HG03095 (cell line): ENCODE measurements around the gene ENDOV.

Experiments
- ATAC-seq: cut with Tn5 transposase; IDR thresholded peaks from one replicate; pipeline ENCODE4 v1.9.1; 2021; ENCODE audit warnings: moderate library complexity; ENCODE audit not compliant: unreplicated experiment

ENDOV gene

DNA sequence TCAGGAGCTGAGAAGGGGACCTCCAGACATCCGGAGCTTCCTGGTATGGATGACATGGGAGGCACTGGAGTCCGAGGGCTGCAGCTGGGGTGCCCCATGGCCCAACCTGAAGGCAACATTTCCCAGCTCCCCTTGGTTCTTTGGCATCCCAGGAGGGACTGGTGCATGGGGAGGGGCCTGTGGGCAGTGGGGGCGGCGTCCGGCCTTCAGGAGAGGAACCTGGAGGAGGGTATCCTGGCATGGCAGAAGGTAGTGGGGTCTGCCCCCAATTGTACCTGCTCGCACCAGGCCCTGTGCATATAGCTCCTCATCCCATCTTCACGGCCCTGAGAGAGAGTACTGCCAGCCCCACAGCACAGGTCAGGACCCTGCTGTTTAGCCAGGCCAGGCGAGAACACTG is 49.5 kb downstream of the ENDOV start:
- no peak for ATAC-seq

DNA sequence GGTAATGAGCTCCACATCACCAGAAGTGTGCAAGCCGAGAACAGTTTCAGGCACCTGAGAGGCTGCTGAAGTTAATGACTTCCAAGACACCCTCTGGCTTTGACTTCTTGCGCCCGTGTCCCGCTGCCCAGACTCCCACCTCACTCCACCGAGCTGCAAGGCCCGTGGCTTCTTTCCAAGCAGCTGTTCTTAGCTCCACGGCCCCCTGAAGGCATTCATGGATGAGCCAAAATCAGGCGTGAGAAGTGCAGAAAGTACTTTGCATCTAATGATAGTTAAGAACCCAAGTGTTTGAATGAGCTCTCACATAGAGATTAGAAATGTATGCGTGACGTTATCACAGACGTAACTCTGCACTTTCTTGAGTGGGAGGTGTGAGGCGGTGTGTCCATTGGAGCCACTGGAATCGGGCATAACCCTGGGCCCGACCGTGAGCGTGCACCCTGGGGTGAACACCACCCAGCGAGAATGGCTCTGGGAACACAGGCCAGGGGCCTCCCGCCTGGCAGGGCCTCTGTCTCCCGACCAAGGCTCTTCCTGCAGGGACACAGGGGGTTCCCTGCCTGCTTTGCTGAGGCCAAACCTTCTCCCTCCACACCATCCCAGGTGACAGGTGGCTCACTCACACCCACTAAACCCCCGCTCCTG is 50.5 kb downstream of the ENDOV start:
- no peak for ATAC-seq

DNA sequence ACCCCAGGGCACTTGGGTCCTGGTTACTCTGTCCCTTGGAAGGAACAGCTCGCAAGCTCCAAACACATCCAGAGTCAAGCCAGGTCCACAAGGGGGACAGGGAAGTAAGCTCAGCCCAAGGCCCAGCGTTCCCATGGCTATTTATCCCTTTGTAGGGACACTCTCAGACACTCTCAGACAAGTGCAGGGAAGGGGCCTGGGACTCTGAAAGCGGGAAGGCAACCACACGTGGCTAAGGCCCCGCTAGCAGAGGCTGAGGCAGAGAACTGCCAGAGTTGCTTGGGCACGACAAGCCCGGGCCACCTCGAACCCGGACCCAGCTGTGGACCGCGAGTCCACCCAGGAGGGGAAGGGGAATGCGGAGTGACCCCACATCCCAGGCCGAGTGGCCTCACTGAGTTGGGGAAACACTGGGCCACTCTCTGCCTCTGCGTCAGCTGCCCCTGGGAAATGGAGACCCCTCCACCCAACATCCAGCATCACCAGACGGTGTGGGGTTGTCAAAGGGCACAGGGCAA is 51.3 kb downstream of the ENDOV start:
- no peak for ATAC-seq

DNA sequence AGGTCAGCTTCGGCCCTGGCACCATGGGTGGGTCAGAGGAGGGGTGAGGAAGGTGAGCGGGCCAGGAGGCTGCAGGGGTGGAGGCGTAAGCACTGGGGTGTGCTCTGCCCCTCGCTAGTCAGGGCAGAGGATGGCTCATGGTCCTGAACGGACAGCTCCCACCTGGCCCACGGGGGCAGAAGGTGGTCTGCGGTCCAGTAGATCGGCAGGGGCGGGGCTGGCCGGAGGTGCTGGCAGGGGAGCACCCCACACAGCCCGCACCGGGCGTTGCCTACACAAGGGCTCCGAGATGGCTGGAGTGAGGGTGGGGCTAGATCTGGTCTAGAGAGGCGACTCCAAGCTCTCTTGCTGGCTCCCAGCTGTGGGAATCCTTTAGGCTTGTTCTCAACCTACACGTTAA is 53.3 kb downstream of the ENDOV start:
- no peak for ATAC-seq

DNA sequence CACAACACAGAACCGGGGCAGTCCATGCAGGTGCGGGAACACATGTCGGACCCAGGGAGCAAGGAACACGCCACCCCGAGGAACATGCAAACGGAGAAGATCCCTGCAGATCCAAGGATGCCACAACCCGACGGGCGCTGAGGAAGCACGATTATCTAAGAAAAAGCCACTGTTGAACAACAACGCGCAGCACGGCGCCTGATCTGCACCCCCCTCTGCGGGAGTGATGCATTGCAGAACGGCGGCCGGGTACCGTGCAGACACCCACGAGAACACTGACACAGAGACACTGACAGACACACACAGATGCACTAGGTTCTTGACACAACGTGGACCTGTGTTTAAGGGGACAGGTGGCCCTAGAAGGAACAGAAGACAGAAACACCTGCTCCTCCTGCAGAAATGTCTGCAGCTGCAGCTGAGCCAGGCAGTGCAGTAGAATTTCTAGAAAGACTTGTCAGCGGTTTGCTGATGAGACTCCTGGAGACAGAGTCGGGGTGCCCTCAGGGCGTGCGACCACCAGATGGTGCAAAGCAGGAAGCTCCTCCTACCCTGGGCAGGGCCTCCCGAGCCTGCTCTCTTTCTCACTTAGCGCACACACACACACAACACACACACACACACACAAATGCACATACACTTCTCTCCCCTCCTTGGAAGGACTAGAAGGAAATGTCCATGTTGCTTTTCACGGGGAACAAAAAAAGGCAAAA is 54.0 kb downstream of the ENDOV start:
- ATAC-seq = no peak

DNA sequence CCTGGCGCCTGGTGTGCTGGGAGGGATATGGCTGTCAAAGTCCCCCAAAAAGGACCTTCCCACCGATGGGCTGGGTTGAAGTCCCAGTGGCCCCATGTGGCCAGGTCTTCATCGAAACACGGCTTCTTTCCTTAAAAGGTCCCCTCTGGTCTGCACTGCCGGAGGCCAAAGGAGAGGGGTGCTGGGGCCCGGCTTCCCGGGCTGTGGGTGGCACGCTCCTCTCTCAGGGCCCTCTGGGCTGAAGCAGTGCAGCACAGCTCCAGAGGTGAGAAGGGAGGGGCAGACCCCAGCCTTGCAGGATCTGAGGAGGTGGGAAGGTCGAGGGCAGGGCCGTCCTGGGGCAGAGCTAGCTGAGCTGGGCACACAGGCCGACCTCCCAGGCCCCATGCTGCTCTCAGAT is 54.7 kb downstream of the ENDOV start:
- no peak for ATAC-seq

DNA sequence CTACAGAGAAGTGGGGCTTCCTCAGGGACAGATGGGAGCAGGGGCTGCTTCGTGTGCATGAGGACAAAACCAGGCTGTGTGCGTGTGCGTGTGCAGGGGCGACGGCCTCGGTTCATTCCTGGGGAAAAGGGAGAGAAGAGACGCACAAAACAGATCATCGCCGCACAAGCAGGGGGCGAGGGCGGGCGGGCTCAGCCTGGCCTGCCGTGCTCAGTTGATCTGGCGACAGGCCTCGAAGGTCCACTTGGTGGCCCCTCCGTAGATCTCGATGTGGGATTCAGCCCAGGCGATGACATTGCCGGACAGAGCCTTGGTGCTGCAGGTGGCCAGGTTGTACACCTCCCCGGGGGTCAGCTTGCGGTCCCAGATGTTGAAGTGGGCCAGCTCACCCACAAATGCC is 55.6 kb downstream of the ENDOV start:
- no peak for ATAC-seq

DNA sequence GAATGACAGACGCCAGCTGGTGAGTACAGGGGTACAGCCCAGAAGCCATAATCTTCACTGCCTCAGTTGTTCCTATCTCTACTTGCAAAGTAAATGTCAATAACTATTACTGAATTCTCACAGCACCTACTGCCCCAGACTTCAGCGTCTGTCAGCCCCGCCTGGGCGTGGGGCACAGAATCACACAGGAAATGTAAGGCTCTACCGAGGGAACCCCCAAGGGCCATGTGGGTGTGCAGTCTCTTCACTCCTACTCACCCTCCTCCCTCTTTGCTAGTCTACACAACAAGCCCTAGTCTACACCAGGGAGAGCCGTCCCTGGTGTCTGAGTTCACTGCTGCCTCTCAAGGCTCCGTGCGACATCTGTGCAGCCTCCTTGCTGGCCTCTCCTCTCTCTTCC is 57.0 kb downstream of the ENDOV start:
- no peak for ATAC-seq

DNA sequence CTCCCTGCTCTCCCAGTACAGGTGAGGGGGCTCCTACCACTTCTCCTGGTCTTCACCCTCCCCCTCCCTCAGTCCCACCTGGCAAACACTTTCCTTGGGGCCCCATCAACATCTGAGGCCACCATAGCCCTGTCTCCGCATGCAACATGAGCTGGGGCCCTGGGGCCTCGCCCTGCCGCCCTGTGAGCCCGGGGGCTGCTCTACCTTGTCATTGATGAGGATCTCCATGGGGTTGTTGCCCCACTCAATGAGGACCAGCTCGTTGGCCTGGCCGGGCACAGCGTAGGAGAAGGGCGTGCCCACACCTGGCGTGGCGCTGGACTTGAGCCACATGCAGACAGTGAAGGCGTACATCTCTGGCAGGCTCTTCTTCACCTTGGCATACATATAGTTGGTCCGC is 58.0 kb downstream of the ENDOV start:
- no peak for ATAC-seq

DNA sequence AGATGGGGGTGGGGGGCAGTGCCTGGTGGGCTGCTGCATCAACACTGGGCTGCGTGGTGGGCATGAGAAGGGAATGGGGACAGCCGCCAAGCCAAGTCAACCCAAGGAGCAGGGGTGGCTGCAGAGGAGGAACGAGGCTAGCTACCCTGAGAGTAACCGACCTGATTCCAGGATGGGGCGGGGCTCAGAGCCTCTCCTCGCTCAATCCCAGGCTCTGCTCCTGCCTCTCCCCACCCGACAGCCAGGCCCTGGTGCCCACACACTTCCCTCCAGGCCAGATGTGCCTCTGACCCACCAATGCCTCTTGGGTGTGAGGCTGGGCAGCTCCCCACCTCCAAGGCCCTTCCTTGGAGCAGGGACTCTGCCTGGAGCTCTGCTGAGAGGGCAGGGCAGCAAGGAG is 58.7 kb downstream of the ENDOV start:
- ATAC-seq = no peak

DNA sequence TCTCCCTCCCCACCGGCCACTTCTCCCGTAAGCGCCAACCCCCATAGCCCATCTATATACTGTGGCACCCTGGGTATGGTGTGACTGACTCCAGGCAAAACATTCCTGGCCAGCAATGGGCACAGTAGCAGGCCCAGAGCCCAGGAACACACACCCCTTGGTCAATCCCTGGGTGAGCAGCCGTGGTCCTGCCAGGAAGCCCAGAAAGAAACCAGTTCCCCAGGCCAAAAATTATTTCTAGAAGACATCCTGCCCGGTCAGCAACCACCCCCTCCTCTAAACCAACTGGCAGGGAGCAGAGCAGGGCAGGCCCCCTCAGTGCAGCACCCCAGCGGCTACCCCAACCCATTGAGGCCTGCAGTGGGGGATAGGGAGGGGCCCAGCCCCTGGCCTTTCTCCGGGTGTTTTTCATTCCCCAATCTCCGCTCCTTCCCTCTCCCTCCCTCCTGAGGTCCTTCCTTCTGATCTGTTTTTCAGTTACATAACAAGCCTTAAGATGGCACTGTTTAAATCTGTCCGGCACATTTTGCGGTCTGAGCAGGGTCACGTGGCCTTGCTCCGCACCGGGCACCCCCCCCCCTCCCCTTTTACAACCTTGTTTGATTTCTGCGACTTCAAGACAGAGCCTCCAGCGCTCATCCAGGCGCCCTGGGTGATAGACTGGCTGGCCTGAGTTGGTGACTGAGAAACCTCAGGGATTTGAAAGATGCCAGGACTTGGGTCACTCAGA is 59.4 kb downstream of the ENDOV start:
- ATAC-seq = no peak

DNA sequence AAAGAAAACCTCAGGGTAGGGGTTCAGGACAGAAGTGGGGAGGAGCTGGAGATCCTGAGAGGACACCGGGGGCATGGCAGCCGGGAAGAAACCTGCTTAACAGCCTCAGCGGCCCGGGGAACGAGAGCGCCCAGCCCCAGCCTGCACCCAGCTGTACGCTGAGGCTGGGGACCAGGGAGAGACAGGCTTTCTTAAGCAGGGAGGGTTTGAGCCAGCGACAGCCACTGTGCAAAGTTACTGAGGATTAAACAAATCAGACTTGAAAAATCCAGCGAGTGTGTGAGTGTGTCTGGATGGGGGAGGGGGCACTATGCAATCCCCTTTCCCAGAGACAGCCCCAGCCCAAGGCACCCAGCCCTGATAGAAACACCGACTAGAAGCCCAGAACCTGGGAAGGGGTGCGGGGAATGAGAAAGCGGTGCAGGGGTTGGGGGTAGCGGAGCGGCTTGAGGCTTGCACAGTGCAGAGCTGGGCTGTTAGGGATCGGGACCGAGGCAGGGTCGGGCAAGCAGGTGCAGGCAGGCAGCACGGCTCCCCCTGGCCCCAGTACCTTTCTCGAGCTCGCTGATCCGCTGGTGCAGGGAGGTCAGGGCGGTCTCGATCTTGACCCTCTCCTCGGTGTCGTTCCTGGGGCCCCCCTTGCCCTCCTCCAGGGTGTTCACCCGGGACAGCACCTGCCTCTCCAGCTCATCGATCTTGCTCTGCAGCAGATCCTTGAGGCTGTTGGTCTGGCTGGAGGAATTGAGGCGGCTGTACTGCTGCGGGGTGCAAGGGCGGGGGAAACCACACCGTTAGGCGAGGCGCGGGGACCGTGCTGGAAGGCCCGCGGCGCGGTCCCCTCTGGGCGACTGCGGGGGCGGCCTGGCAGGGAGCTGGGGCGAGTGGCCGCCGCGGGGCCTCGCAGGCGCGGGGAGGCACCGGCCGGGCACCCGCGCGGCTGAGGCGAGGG is 60.3 kb downstream of the ENDOV start:
- no peak for ATAC-seq

DNA sequence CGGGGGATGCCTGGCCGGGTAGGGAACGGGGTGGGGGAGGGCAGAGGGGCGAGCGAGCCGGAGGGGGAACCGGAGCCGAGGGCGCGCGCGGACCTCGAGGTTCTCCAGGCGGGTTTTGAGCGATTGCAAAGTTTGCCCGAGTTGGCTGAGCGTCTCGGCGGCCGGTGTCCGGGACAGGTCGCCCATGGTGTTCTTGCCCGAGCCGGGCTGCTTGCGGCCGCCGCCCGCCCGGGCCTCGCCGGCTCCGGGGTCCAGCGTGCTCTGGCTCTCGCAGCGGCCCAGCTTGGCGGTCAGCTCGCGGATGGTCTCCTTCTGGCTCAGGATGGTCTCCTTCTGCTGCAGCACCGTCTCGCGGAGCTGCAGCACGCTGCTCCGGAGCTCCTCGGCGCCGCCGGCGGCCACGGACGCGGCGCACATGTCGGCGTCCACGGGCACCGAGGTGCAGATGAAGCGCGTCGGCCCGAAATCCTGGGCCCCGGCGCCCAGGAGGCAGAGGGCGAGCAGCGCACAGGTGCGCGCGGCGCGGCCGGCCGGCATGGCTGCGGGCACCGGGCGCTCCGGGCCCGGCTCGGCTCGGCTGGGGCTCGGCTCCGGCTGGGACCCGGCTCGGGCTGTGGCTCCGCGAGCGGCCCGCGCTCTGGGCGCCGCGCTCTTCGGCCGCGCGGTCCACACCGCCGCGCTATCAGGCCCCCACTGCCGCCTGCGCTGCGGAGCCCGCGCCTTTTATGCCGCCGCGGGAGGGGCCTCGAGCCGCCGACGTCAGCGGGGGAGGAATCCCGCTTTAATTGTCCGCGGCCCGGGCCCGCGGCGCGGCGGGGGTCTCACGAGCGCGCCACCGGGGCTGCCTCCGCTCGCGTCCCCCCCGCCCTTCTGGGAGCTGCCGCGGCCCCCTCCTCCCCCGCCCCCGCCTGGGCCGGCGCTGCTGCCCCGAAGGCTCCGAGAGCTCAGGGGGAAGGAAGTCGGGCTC is 61.2 kb downstream of the ENDOV start, which contains the start of gene NPTX1:
Gene NPTX1, minus strand, starts transcription at position 698 of the 967 bp plus-strand sequence. Its CDS starts 161 bp downstream, at position 537.
- ATAC-seq = no peak

DNA sequence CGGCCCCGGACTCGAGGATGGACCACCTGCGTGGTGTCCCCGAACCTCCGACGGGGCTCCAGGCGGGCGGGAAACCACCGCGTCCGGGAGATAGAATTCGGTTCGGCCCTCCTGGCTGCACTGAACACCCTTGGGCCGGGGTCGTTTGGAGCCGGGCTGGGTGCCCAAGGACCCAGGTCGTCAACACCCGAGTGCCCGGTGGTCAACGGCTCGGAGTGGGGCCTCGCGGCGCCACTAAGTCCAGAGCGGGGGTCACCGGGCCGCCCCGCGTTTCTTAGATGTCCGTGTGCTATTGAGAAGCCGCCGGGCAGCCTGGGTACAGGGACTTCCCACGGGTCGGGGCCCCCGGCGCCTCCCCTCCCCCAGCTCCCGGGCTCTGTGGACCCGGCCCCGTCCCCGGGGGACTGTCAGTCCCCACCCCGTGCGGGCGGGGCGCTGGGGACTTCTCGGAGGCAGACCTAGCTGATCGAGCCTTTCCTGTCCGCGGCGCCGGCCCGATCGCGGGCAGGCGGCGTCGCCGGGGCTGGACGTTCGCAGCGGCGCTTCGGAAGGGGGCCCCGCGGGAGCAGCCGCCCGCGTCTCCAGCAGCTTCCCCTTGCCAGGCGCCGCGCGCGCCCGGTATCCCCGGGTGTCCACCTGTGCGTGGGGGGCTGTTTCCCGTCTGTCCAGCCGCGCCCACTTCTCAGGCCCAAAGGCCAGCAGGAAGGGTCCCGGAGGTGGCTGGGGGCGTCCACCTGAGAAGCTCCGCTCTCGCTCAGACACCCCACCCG is 62.1 kb downstream of the ENDOV start:
- no peak for ATAC-seq

DNA sequence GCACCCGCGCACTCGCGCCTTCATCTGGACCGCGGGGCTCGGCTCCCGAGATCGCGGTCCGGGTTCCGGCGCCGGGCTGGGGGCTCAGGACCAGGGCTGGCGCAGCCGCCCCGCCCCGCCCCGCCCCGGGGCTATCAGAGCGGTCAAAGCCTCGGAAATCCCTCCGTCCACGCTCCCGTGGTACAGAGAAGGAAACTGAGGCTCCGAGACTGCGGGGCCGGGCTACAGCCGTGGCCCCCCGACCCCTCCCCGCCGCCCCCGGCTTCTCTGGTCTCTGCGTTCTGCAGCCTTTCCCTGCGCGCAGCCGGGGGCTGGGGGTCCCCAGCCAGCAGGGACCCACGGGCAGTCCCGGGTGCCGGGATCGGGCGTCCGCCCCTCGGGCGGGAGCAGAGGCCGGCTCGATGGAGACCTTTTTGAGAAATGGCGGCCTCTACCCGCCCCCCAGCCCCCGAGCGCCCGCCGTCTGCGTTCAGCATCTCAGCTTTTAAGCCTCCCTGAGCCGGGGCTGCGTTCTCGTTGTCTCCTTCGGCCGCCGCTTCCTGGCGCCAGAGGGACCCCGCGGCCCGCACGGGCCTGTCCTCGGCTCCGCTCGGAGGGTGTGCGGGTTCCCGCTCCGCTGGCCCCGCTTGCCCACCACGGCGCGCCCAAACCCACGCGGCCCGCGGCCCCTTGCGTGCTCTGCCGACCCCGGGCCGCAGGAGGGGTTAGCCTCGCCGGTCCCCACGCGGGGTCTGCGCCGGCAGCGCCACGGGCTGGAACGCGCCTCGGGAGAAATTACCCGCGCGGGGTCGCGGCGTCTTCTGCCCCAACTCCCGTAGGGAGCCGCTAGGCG is 62.9 kb downstream of the ENDOV start:
- no peak for ATAC-seq

DNA sequence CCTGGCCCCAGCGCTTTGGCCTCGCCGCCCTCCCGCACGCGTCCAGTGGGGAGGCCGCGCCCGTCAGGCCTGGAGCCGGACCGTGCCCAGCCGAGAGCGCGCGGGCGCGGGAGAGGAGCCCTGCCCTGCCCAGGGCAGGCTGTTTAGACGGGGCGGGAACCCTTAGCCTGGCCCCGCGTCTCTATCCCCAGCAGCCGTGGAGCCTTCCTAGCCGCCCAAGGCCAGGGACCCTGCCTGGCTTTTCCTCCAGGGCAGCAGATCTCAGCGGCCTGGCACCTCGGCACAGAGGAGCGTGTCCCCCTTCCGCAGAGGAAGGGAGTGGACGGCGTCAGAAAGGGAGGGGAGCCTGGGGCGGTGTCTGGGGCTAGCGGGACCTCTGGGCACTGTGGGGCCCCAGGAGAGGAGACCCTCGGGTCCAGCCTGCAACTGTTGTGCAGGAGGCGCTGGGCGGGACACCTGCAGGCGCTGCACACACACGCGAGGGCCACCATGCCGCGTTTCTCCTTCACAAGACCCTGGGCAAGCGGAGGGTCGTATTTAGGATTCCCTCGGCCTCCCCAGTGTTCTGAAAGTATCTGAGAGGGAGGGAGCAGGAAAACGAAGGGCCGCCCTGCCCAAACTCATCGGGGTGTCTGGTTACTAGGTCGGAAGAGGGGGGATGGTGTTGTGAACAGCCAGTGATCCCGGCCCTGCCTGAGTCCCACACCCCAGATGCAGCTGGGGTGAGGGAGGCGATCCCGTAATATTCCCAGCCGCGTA is 63.7 kb downstream of the ENDOV start:
- ATAC-seq = no peak

DNA sequence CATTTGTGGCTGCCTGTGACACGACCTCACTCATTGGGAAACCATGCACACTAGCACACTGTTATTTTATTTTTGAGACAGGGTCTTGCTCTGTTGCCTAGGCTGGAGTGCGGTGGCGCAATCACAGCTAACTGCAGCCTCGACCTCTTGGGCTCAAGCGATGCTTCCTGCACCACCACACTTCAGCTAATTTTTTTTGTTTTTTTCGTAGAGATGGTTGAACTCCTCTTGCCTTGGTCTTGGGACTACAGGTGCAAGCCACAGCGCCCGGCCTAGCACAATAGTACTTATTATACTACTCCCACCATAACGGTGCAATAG is 64.2 kb downstream of the ENDOV start:
- ATAC-seq = no peak
